ENCODE measurements around the gene ZSWIM4.

DNA sequence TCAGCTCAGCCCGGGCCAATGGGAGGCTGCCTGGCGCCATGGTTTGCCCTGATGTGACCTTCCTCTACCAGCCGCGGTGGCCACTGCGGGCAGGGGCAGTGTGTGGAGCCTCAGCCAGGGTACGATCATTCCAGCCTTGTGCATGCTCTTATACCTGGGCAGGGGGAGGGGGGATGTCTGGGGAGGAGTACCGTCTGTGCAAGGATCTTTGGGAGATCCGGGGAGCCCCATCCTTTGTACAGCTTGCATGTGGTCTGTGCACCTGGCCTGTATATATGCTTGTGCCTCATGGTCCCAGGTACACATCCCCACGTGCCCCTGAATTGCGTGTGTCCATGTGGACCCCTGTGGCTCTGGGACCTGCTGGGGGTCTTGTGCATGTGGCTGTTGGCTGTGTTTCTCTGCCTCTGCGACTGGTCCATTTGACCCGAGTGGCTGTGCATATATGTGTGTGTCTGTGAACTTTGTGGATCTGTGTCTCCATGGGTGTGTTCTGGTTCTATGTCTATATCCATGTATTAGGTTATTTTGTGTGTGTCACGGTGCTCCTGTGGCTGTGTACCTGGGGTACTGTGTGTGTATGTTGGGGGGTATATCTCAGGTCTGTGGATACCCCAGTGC, 68.9 kb downstream of the ZSWIM4 start:
- no peak for TF ChIP-seq CTCF (IDR thresholded peaks at IDR 0.05)
- TF ChIP-seq POLR2A (IDR thresholded peaks at IDR 0.05): no peak

All from stomach (tissue), 4 donors.